ENCODE results near the gene CCDC117.
A peak's percentile ranks its signal among the peaks of the same experiment; 100 is the strongest.

GRCh38 chr22:28800308-28801041 is 28.0 kb downstream of the CCDC117 start, which contains the start of gene XBP1:
- TF ChIP-seq POLR2A (IDR thresholded peaks at IDR 0.05) (peak in 2 of 4 donors; percentile 79 to 90), CTCF (IDR thresholded peaks at IDR 0.05) (no peak), POLR2AphosphoS5 (IDR thresholded peaks at IDR 0.05) (peak; percentile 99 to 100 (median 100)), EP300 (IDR thresholded peaks at IDR 0.05) (no peak)
